HEK293 (cell line): ENCODE data around the gene PITPNM3.

Source experiments
- CTCF ChIA-PET: fragments of 350-600 bp; formaldehyde crosslinking; extraction: SDS; loops from one replicate; lab custom pipeline; 2021; ENCODE audit warnings: antibody characterized with exemption; lab: Yijun Ruan, JAX
- POLR2A ChIA-PET: fragments of 300-600 bp; formaldehyde crosslinking; extraction: SDS; loops from one replicate; lab custom pipeline; 2020; ENCODE audit warnings: antibody characterized with exemption, inconsistent platforms; lab: Yijun Ruan, JAX
- H3K27ac ChIP-seq: fragments of 200-500 bp; sonication (Bioruptor generic); 2 replicates; pipeline ENCODE4 v1.5.1; 2014; ENCODE audit warnings: low read depth, low read length, control low read depth, inconsistent platforms; ENCODE audit errors: extremely low read depth
- H3K36me3 ChIP-seq, 2 experiments: fragments of 200-500 bp in 1 of 2; sonication (Bioruptor generic) in 1 of 2; 1 replicate in 1 of 2; 2 replicates in 1 of 2; pipeline ENCODE4 v1.5.1; 2014 to 2017; ENCODE audit warnings: inconsistent platforms in 2 of 2, low read length in 2 of 2; ENCODE audit not compliant: control insufficient read depth in 2 of 2, insufficient read depth in 1 of 2
- H3K4me1 ChIP-seq: fragments of 200-500 bp; sonication (Bioruptor generic); 2 replicates; pipeline ENCODE4 v1.5.1; 2014; ENCODE audit warnings: mild to moderate bottlenecking, low read length, inconsistent platforms; ENCODE audit not compliant: control insufficient read depth, insufficient read depth
- H3K4me3 ChIP-seq: 2 replicates; pipeline ENCODE4 v1.5.1; 2011; ENCODE audit warnings: low read depth, mild to moderate bottlenecking, control low read depth, low read length, moderate library complexity
- H3K9me3 ChIP-seq: fragments of 200-500 bp; sonication (Bioruptor generic); 2 replicates; pipeline ENCODE4 v1.5.1; 2014; ENCODE audit warnings: low read depth, low read length, inconsistent platforms; ENCODE audit not compliant: control insufficient read depth, insufficient read depth
- EGR2 ChIP-seq: fragments of 450-650 bp; formaldehyde crosslinking; IDR thresholded peaks from 2 replicates; pipeline ENCODE4 v1.5.1; 2016; ENCODE audit warnings: low read depth, missing biosample characterization, missing genetic modification characterization
- PRDM1 ChIP-seq: fragments of 450-650 bp; formaldehyde crosslinking; IDR thresholded peaks from 2 replicates; pipeline ENCODE4; 2016; ENCODE audit warnings: missing biosample characterization, missing genetic modification characterization
- RBAK ChIP-seq: fragments of 450-650 bp; formaldehyde crosslinking; IDR thresholded peaks from 2 replicates; pipeline ENCODE4 v1.5.1; 2016; ENCODE audit warnings: missing biosample characterization, missing genetic modification characterization
- SALL2 ChIP-seq: fragments of 450-650 bp; formaldehyde crosslinking; IDR thresholded peaks from 2 replicates; pipeline ENCODE4 v1.5.0; 2017; ENCODE audit warnings: missing biosample characterization, mild to moderate bottlenecking, missing genetic modification characterization, borderline replicate concordance
- SCRT2 ChIP-seq: fragments of 450-650 bp; formaldehyde crosslinking; IDR thresholded peaks from 2 replicates; pipeline ENCODE4 v1.5.1; 2016; ENCODE audit warnings: missing biosample characterization, missing genetic modification characterization
- SP2 ChIP-seq: fragments of 450-650 bp; formaldehyde crosslinking; IDR thresholded peaks from 2 replicates; pipeline ENCODE4 v1.5.1; 2016; ENCODE audit warnings: missing biosample characterization, missing genetic modification characterization
- ZBTB1 ChIP-seq: fragments of 450-650 bp; formaldehyde crosslinking; IDR thresholded peaks from 2 replicates; pipeline ENCODE4 v1.5.1; 2016; ENCODE audit warnings: missing biosample characterization, missing genetic modification characterization
- ZBTB20 ChIP-seq: fragments of 450-650 bp; formaldehyde crosslinking; IDR thresholded peaks from 2 replicates; pipeline ENCODE4 v1.5.1; 2016; ENCODE audit warnings: missing biosample characterization, missing genetic modification characterization
- ZFHX2 ChIP-seq: fragments of 450-650 bp; formaldehyde crosslinking; conservative IDR thresholded peaks from 2 replicates; pipeline ENCODE4 v1.5.1; 2016; ENCODE audit warnings: missing biosample characterization, missing genetic modification characterization
- ZNF10 ChIP-seq: fragments of 450-650 bp; formaldehyde crosslinking; IDR thresholded peaks from 2 replicates; pipeline ENCODE4 v1.5.1; 2017; ENCODE audit warnings: missing biosample characterization, missing genetic modification characterization
- ZNF169 ChIP-seq: fragments of 450-650 bp; formaldehyde crosslinking; IDR thresholded peaks from 2 replicates; pipeline ENCODE4 v1.5.1; 2016; ENCODE audit warnings: missing biosample characterization, missing genetic modification characterization
- ZNF341 ChIP-seq: fragments of 450-650 bp; formaldehyde crosslinking; IDR thresholded peaks from 2 replicates; pipeline ENCODE4; 2016; ENCODE audit warnings: low read depth, missing biosample characterization, missing genetic modification characterization
- ZNF366 ChIP-seq: fragments of 450-650 bp; formaldehyde crosslinking; conservative IDR thresholded peaks from 2 replicates; pipeline ENCODE4 v1.5.1; 2016; ENCODE audit warnings: missing biosample characterization, missing genetic modification characterization
- ZNF416 ChIP-seq: fragments of 450-650 bp; formaldehyde crosslinking; IDR thresholded peaks from 2 replicates; pipeline ENCODE4 v1.5.1; 2016; ENCODE audit warnings: missing biosample characterization, missing genetic modification characterization
- ZNF501 ChIP-seq: fragments of 450-650 bp; formaldehyde crosslinking; IDR thresholded peaks from 2 replicates; pipeline ENCODE4 v1.5.1; 2016; ENCODE audit warnings: missing biosample characterization, missing genetic modification characterization
- ZNF600 ChIP-seq: fragments of 450-650 bp; formaldehyde crosslinking; IDR thresholded peaks from 2 replicates; pipeline ENCODE4 v1.5.1; 2016; ENCODE audit warnings: missing biosample characterization, missing genetic modification characterization
- ZNF777 ChIP-seq: fragments of 450-650 bp; formaldehyde crosslinking; IDR thresholded peaks from 2 replicates; pipeline ENCODE4 v1.5.1; 2017; ENCODE audit warnings: missing biosample characterization, missing genetic modification characterization, borderline replicate concordance
- TF ChIP-seq, protein P1 (sequence below): fragments of 450-650 bp; formaldehyde crosslinking; IDR thresholded peaks from 2 replicates; pipeline ENCODE4 v1.5.1; 2016; ENCODE audit warnings: missing biosample characterization, missing genetic modification characterization

PITPNM3 gene

DNA sequence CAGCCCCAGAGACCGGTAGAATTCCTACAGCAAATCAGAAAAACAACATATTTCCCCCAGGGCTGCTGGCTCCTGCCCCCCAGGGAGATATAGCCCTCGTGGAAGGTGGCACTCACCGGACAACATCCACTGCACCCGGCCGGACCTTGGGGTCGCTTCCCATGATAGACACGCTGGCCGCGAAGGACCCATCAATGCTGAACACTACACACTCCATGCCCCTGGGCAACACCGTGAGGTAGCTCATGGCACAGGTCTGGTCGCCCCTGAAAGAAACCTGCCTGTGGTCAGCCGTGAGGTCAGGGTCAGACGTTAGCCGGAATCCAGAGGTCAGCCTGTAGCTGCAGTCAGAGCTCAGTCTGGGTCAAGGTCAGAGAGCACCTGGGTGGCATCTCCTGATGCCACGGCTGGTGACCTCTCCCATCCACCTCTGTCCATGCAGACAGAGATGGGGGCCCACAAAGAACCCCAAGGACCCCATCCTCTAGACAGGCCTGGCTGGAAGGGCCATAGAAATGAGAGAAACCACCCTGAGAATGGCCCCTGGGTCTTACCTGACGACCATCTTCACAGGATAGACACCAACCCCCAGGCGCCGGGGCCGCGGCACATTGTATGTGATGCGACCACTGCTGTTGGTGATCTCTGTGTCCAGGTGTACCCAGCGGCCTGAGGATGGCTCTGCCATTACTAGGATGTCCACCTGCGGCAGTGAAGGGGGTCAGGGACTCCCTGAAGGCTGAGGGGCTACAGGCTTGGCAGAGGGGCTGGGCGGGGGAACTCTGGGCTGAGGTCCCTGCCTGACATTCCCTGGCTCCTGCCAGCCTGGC, 92.5 kb downstream of the PITPNM3 start:
- H3K4me1 ChIP-seq = no peaks in the 10 kb centered on the region
- POLR2A ChIA-PET = interaction anchor here (1.4 kb wide), 1 partner anchor 19 kb away, joined by 3 read pairs; the partner anchor contains the start of gene PIMREG

DNA sequence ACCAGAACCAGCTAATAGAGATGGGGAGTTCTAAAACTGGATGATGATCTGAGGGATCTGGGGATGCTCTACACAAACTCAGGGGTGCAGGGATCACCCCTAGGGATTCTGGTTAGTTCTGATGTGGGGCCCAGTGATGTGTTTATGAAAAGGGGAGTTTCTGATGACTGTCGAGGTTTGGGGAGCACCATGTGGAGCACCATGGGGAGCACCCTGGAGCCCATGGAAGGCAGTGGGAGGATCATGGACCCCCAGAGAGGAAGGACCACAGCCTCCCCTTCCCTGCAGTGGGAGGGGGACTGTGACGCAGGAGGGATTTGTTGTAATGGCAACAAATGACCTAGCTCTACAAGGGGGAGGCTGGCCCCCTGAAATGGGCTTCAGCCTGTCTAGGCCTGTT, 93.7 kb downstream of the PITPNM3 start:
- no peak overlapping the region for H3K4me3 ChIP-seq
- TF ChIP-seq SP2 (tag by site-specific recombination) = no peak
- no peak for TF ChIP-seq SCRT2 (tag by site-specific recombination)
- TF ChIP-seq ZNF416 = no peak
- TF ChIP-seq, protein P1, sequence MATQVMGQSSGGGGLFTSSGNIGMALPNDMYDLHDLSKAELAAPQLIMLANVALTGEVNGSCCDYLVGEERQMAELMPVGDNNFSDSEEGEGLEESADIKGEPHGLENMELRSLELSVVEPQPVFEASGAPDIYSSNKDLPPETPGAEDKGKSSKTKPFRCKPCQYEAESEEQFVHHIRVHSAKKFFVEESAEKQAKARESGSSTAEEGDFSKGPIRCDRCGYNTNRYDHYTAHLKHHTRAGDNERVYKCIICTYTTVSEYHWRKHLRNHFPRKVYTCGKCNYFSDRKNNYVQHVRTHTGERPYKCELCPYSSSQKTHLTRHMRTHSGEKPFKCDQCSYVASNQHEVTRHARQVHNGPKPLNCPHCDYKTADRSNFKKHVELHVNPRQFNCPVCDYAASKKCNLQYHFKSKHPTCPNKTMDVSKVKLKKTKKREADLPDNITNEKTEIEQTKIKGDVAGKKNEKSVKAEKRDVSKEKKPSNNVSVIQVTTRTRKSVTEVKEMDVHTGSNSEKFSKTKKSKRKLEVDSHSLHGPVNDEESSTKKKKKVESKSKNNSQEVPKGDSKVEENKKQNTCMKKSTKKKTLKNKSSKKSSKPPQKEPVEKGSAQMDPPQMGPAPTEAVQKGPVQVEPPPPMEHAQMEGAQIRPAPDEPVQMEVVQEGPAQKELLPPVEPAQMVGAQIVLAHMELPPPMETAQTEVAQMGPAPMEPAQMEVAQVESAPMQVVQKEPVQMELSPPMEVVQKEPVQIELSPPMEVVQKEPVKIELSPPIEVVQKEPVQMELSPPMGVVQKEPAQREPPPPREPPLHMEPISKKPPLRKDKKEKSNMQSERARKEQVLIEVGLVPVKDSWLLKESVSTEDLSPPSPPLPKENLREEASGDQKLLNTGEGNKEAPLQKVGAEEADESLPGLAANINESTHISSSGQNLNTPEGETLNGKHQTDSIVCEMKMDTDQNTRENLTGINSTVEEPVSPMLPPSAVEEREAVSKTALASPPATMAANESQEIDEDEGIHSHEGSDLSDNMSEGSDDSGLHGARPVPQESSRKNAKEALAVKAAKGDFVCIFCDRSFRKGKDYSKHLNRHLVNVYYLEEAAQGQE (tag by site-specific recombination) = no peak
- TF ChIP-seq ZNF10 (tag by site-specific recombination) = no peak
- TF ChIP-seq ZNF169 (tag by site-specific recombination) = no peak
- no peak for TF ChIP-seq ZNF600
- TF ChIP-seq SALL2 = no peak
- no peaks in the 10 kb centered on the region for H3K9me3 ChIP-seq
- ChIA-PET CTCF (interaction anchor here (0.6 to 0.9 kb wide), 3 partner anchors 9 to 870 kb away, joined by 5 to 6 read pairs (median 5); no protein-coding TSS in a partner anchor), POLR2A (interaction anchor here (1.4 kb wide), 1 partner anchor 18 kb away, joined by 3 read pairs; the partner anchor contains the start of gene PIMREG)
- H3K36me3 ChIP-seq = no peaks in the 10 kb centered on the region
- no peak overlapping the region for H3K27ac ChIP-seq
- H3K4me1 ChIP-seq = no peaks in the 10 kb centered on the region

More for the DNA sequence above, 92.5 kb downstream of the PITPNM3 start:
- Histone ChIP-seq H3K9me3 (no peaks in the 10 kb centered on the region), H3K36me3 (no peaks in the 10 kb centered on the region), H3K4me3 (no peak overlapping the region), H3K27ac (no peak overlapping the region)
- TF ChIP-seq ZNF366 (tag by site-specific recombination) (no peak), ZNF777 (tag by site-specific recombination) (no peak), ZNF501 (tag by site-specific recombination) (no peak), ZBTB1 (tag by site-specific recombination) (no peak)
- CTCF ChIA-PET = interaction anchor here (1.1 to 1.2 kb wide), 2 partner anchors 9 to 10 kb away, joined by 4 to 5 read pairs; no protein-coding TSS in a partner anchor

DNA sequence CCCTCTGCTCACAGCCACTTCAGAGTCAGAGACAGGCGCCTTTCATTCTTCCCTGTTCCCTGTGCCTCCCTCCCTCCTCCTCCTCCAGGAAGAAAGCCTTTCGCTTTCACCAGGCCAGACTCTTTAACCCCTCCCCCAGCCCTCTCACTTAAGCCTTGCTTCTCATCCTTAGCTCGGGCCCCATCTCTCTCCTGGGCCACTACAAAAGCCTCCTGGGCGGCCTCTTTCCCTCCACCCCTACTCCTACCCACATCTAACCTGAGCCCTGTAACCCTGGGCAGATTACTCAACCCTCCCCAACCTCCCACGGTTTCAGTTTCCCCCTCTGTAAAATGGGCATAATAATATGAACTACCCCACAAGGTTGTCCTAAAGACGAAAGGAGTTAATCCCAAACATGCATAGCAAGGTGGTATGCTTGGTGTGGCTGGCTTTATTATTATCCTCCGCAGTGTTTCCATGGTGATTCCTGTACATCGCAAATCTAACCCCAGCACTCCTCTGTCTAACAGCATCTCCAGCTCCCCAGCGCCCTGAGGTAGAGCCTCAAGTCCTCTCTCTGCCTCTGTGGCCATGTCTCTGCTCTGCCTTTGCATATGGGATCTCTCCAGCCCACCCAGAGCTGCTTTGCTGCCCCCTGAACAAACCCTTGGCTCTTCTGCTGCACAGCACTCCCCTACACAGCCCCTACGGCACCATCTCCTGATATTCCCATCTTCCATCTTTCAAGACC, 94.4 kb downstream of the PITPNM3 start:
- CTCF ChIA-PET = interaction anchor here (0.6 to 0.9 kb wide), 3 partner anchors 8 to 869 kb away, joined by 5 to 6 read pairs (median 5); no protein-coding TSS in a partner anchor

More for the DNA sequence above, 94.4 kb downstream of the PITPNM3 start:
- no peaks in the 10 kb centered on the region for H3K36me3 ChIP-seq
- POLR2A ChIA-PET = interaction anchor here (1.4 kb wide), 1 partner anchor 18 kb away, joined by 3 read pairs; the partner anchor contains the start of gene PIMREG
- no peak overlapping the region for H3K27ac ChIP-seq
- H3K4me1 ChIP-seq = no peaks in the 10 kb centered on the region
- H3K9me3 ChIP-seq = no peaks in the 10 kb centered on the region
- no peak overlapping the region for H3K4me3 ChIP-seq
- TF ChIP-seq ZNF341 (tag by site-specific recombination) (no peak), ZFHX2 (tag by site-specific recombination) (peak; percentile 54), RBAK (tag by site-specific recombination) (no peak), EGR2 (tag by site-specific recombination) (peak; percentile 52), PRDM1 (0 out of 2 replicates have a peak, but pooled peaks have one; percentile 12), ZBTB20 (no peak)
